GM12864 (cell line): ENCODE data around the gene TREML1.

Source experiments
- DNase-seq: peaks from one replicate; pipeline ENCODE4 v3.0.0-alpha.2; 2011; ENCODE audit warnings: low read depth
- H3K4me3 ChIP-seq: 2 replicates; pipeline ENCODE4 v1.5.1; 2011; ENCODE audit warnings: mild to moderate bottlenecking, low read depth, low read length, control low read depth
- TF ChIP-seq, protein P1 (sequence below): IDR thresholded peaks from 2 replicates; pipeline ENCODE4 v1.5.1; 2011; ENCODE audit warnings: low read depth, mild to moderate bottlenecking, moderate library complexity, low read length, control low read depth, inconsistent platforms; ENCODE audit errors: missing control alignments

The TREML1 gene

DNA sequence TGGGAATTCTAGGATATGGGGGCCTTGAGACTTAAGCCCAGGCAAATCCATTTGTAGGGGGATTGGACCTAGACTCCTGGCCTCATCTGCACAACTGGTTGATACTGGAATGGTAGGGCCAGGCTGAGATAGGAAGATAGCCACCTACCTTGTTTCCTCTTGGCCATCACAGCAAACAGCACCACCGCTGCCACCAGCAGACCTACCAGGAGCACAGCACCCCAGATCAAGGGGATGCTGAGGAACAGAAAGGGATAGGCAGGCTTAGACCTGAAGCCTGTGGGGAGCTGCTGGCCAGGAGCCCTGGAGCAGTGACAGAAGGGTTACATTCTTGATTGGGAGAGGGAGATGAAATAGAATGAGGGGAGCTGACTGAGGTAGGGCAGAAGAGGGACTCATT is 3.5 kb downstream of the TREML1 start:
- DNase-seq = no peak
- TF ChIP-seq, protein P1, sequence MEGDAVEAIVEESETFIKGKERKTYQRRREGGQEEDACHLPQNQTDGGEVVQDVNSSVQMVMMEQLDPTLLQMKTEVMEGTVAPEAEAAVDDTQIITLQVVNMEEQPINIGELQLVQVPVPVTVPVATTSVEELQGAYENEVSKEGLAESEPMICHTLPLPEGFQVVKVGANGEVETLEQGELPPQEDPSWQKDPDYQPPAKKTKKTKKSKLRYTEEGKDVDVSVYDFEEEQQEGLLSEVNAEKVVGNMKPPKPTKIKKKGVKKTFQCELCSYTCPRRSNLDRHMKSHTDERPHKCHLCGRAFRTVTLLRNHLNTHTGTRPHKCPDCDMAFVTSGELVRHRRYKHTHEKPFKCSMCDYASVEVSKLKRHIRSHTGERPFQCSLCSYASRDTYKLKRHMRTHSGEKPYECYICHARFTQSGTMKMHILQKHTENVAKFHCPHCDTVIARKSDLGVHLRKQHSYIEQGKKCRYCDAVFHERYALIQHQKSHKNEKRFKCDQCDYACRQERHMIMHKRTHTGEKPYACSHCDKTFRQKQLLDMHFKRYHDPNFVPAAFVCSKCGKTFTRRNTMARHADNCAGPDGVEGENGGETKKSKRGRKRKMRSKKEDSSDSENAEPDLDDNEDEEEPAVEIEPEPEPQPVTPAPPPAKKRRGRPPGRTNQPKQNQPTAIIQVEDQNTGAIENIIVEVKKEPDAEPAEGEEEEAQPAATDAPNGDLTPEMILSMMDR = no peak
- no peak overlapping the region for H3K4me3 ChIP-seq

DNA sequence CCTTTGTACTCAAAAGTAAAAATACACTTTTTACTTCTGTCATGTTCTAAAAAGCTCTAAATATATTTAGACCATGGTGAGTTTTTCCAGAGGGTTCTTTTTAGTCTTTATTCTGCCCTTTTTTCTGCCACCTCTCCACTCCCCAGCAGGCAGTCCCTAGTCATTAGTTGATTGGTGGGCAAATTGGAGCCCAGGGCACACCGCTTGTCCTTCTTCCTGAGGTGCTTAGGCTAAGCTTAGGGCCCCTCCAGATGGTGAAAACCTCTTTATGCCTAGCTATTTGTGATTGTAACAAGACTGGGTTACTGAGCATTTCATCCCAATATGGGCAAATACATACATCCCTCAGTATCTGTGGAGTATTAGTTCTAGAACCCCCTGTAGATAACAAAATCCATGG is 6.2 kb downstream of the TREML1 start:
- DNase-seq = no peak
- no peak overlapping the region for H3K4me3 ChIP-seq
- TF ChIP-seq, protein P1 = no peak

DNA sequence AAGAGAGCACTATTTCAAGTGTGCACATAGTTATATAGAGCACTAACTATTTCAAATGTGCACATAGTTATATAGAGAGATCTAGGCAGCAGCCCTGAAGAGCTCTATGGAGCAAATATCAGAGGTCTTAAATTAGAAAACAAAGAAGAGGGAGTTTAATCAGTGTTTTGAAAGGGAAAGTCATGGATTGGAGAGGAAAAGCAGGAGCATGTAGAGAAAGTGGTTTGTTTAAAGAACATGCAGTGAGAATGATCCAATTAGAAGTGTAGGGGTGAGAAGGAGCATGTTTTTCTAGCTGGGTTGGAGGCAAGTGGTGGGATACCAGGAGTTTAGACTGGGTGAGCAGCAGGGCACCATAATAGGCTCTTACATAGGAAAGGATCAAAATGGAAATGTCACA is 17.2 kb downstream of the TREML1 start:
- H3K4me3 ChIP-seq = no peak overlapping the region
- DNase-seq = no peak
- TF ChIP-seq, protein P1 = no peak

DNA sequence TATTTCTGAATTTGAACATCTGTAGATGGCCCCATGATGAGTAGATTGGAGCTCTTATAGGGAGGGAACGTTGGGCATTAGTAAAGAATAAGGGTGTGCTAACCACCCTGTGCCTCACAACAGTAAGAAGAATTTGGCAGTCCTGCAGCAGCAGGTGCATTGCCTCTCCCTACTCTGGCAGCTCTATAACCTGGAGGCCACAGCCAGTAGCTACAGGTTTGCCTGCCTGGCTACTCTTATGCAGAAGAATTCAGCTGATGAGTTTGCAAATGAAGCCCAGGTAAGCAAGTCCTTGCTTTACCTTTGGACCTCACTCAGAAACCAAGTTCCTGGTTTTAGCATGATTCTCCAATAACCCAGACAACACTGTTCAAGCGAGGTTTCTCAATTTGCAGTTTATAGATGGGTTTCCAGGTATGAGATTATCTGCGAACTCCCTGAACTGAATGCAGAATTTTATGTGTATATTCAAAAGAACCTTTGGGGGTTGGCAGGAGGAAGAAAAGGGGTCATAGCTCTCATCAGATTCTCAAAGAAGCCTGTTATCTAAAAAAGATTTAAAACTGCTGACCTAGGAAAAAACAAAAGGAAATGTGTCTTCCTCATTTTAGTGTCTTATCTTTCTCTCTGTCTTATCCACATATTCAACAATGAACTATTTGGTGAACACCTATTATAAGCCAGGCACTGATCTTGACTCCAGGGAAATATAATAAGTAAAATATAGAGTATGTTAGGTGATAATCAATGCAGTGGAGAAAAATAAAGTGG is 18.9 kb downstream of the TREML1 start:
- DNase-seq = no peak
- H3K4me3 ChIP-seq = no peak overlapping the region
- TF ChIP-seq, protein P1 = no peak

DNA sequence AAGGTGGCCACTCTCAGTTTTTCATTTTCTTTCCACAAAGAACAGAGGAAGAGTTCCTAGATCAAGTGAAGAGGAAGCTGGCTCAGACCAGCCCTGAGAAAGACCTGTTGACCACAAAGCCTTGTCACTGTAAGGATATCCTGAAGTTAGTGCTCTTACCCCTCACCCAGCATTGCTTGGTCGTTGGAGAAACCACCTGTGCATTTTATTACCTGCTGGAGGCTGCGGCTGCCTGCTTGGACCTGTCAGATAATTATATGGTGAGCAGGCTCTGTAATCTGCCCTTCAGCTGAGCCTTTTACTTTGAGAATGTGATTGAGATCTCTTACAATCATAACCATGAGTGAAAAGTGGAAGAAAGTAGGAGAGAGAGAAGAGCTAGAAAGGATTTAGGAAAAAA is 21.9 kb downstream of the TREML1 start:
- no peak for DNase-seq
- TF ChIP-seq, protein P1 = no peak
- no peak overlapping the region for H3K4me3 ChIP-seq

DNA sequence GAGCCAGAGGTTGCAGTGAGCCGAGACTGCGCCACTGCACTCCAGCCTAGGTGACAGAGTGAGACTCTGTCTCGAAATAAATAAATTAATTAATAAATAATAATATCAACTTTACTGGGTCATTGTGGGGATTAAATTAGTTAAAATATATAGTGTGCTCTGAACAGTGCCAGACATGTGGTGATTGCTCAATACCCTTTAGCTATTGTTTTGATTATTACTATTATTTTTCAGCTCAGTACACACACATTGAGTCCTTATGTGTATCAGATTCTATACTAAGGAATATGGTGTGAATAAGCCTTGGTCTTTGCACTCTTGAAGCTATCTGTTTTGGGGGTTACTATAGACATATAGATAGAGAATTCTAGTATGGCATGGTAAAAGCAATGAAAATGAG is 28.9 kb downstream of the TREML1 start:
- no peak overlapping the region for H3K4me3 ChIP-seq
- TF ChIP-seq, protein P1 = no peak
- DNase-seq = no peak

DNA sequence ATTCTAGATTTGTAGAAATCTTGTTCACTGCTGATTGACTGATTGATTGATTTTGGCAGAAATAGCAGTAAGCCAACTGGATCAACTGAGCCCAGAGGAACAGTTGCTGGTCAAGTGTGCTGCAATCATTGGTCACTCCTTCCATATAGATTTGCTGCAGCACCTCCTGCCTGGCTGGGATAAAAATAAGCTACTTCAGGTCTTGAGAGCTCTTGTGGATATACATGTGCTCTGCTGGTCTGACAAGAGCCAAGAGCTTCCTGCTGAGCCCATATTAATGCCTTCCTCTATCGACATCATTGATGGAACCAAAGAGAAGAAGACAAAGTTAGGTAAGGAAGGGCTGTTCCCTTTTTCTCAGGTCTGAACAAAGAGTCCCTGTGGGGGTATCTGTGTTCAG is 31.2 kb downstream of the TREML1 start:
- no peak for DNase-seq
- TF ChIP-seq, protein P1 = no peak
- H3K4me3 ChIP-seq = no peak overlapping the region
